T-helper 2 cell treated with Interferon-gamma antibody and Interleukin-4, amounts not matched to agents 100 ng/mL and 5 ng/mL, for 36 hours (primary cell): ENCODE results near the gene TRMT112. TPM values are rescaled to one million over a fixed set of nuclear protein-coding genes. Genes with fewer than 3 reads are reported as not detected.

Experiments
- intact Hi-C: fragments of 100-400 bp; cut with micrococcal nuclease; formaldehyde crosslinking; loops from one replicate; pipeline ENCODE4 v1.15.1; 2023
- total RNA-seq: library from RNA; stranded (reverse); gene quantifications from 2 replicates; pipeline ENCODE4 v1.2.3, GENCODE V29; 2022

Gene TRMT112
- total RNA-seq, 1 donor from 2014 or later, result 212 TPM

GRCh38 chr11:64313491-64314145 is 3.7 kb downstream of the TRMT112 start:
- intact Hi-C loops, result no loop called here

GRCh38 chr11:64312947-64313346 is 4.4 kb downstream of the TRMT112 start:
- intact Hi-C loops, result no loop called here

- intact Hi-C loops, result loop anchor here (10.0 kb wide), 2 partner anchors 303 to 437 kb away; partner anchors contain the start of gene RASGRP2
These were observed 9.6 kb downstream of the TRMT112 start for GRCh38 chr11:64307795-64308194.

- intact Hi-C loops, result loop anchor here (10.0 kb wide), 2 partner anchors 302 to 438 kb away; partner anchors contain the start of gene RASGRP2
These were observed 10.3 kb downstream of the TRMT112 start for GRCh38 chr11:64306876-64307622.

- intact Hi-C loops, result loop anchor here (10.0 kb wide), 2 partner anchors 302 to 438 kb away; partner anchors contain the start of gene RASGRP2
These were observed 10.8 kb downstream of the TRMT112 start for GRCh38 chr11:64306563-64306875.

- intact Hi-C loops, result loop anchor here (1.0 to 10.0 kb wide), 10 partner anchors 11 to 439 kb away; partner anchors contain the start of genes DNAJC4, FKBP2, GPR137 and RASGRP2
These were observed 11.4 kb downstream of the TRMT112 start for GRCh38 chr11:64305691-64306562.

GRCh38 chr11:64305075-64305690 is 12.2 kb downstream of the TRMT112 start, which contains the start of gene ESRRA:
Gene ESRRA (plus strand): TSS chr11:64305524. CDS start chr11:64307180, 1,656 bp downstream.
- intact Hi-C loops, result loop anchor here (1.0 to 10.0 kb wide), 10 partner anchors 12 to 440 kb away; partner anchors contain the start of genes DNAJC4, FKBP2, GPR137 and RASGRP2

GRCh38 chr11:64304316-64305072 is 12.9 kb downstream of the TRMT112 start:
- intact Hi-C loops, result loop anchor here (1.0 to 10.0 kb wide), 11 partner anchors 13 to 440 kb away; partner anchors contain the start of genes DNAJC4, FERMT3, FKBP2 and GPR137

- intact Hi-C loops, result loop anchor here (1.0 to 10.0 kb wide), 3 partner anchors 98 to 441 kb away; partner anchors contain the start of genes FERMT3 and RASGRP2
These were observed 13.4 kb downstream of the TRMT112 start for GRCh38 chr11:64304032-64304315.

GRCh38 chr11:64303109-64304031 is 14.0 kb downstream of the TRMT112 start:
- intact Hi-C loops, result loop anchor here (1.0 to 10.0 kb wide), 3 partner anchors 97 to 441 kb away; partner anchors contain the start of genes FERMT3 and RASGRP2

GRCh38 chr11:64299847-64300648 is 17.3 kb downstream of the TRMT112 start, which contains the start of gene CATSPERZ:
Gene CATSPERZ (plus strand): TSS chr11:64300358. CDS start chr11:64300411, 53 bp downstream.
- intact Hi-C loops, result loop anchor here (10.0 kb wide), 2 partner anchors 295 to 445 kb away; partner anchors contain the start of gene RASGRP2

GRCh38 chr11:64298966-64299846 is 18.2 kb downstream of the TRMT112 start:
- intact Hi-C loops, result no loop called here

- intact Hi-C loops, result no loop called here
These were observed 19.5 kb downstream of the TRMT112 start for GRCh38 chr11:64297699-64298358.

- intact Hi-C loops, result no loop called here
These were observed 20.3 kb downstream of the TRMT112 start for GRCh38 chr11:64296830-64297698.

GRCh38 chr11:64296236-64296635 is 21.1 kb downstream of the TRMT112 start:
- intact Hi-C loops, result no loop called here
